HG02852 (cell line): ENCODE data around the gene MFAP1.

Experiments used
- ATAC-seq: cut with Tn5 transposase; IDR thresholded peaks from one replicate; pipeline ENCODE4 v1.9.1; 2021; ENCODE audit warnings: mild to moderate bottlenecking, moderate library complexity; ENCODE audit not compliant: unreplicated experiment

Gene MFAP1

DNA sequence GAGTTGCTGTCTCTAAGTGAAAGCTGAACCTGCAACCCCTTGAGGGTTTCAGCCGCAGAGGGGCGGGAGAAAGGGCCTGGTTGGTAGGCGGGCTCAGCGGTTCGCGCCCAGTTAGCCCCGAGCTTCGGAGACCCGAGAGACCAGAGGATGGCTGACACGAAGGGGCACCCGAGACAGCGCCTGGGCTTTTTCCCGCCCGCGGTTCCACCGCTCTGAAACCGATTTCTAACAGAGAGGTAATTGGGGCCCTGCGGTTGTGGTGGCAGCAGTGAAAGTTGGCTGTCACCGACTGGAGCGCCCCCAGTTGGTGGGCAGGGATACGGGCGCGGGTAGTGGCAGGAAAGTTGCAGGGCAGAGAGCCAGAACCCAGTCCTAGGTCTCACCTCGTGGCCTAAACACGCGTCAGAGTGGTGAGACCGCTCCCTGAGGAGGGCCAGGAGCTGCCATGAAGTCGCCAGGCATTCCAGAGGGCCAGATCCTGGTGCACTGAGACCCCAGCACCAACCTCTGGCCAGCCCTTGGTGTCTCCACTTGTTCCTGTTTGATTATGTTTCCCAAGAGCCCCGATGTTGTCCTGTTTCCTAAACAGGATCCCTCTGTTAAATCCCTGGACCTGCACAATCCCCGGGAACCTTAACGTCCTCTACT, 47.1 kb downstream of the MFAP1 start:
- peak; percentile 61 for ATAC-seq

DNA sequence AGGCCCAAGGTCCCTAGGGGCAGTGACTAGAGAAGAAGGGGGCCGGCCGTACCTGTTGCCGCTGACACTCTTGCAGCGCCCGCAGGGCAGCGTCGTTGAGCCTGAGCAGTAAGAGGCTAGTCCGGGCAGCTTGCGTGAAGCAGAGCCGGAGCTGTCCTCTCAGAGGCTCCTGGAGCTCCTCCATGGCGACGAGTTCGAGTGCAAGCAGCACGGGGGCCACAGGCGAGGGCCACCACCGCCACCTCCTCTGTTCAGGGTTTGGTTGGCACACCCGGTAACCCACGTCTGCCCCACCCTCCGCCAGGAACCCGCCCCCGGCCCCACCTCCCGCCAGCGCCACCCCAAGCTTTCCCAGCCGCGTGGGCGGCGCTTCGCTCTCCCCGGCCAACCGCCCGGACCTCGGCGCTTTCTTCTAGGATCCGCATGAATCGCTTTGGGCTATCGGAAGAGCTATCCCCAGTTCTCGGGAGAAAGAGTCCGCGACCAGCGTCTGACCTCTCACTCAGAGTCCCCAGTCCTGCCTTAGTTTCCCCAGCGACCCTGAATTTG, 47.7 kb downstream of the MFAP1 start, which contains the start of gene ELL3:
TSS of gene ELL3 (minus strand) at position 249 of the 549 bp plus-strand sequence. CDS start at position 184, 65 bp downstream.
- ATAC-seq = peak; percentile 33

DNA sequence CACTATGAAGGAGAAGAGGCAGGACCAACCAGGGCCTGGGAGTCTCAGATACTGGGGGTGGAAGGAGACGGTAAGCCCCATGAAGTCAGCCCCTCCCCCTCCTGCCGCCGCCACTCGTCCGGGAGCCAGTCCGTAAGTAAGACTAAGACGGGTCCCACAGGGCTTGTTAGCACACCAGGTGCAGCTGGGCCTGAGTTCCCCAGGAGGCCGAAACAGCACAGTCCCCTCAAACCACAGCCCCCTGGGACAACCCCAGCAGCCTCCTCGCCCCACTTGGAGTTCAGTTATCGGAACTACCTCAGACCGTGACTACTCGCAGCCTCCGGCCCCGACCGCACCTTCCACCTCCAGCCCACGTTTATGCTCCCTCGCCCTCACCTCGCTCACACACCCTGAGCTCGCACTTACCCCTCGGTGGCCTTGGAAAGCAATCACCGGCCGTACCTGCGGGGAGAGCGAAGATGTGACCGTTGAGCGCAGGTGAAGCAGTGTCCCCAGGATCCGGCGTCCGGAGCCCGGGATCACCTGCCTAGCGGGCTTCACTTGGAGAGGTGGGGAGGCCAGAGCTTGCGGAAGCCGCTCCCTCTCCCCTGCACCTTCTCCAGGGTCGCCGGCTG, 48.3 kb downstream of the MFAP1 start:
- ATAC-seq = peak; percentile 67

DNA sequence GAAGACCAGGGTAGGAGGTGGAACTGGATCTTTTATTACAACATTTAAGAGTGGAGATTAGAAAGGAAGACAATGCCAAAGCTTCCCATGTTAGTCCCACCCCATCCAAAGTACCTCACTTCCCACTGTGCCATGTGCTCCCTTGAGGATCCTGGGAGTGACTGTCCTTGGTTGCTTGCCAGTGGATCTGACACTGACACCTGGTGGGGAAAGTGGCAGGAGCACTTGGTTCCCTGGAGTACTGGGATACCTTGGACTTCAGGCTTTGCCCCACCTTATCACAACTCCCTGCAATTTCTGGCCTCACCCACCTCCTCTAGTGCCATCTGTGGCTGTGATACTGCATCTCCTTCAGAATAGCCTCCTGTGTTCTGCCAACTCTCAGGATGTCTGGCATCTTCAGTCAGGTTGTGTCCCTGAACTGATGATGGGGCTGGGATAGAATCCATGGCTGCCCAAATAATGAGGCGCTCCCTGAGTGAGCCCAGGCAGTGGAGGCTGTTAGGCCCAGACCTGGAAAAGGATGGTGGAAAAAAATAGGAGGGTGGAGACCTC, 49.0 kb downstream of the MFAP1 start:
- no peak for ATAC-seq

DNA sequence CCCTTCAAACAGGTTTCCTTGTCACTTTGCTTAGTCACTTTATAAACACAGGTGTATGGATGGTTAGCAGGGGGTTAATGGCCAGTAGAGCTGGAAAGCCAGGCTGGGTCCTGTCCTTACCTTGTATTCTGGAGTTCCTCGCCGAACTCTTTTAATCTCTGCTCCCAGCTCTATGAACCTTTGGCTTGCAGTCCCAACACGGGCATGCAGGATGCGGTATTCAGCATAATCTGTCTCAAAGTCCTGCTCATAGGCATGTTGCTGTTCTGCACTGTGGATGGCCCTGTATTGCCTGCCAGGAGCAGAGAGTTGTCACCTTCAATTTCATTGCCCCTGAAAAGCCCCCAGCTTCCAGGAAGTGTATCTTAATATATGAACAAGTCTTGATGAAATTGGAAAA, 50.4 kb downstream of the MFAP1 start:
- ATAC-seq = no peak

DNA sequence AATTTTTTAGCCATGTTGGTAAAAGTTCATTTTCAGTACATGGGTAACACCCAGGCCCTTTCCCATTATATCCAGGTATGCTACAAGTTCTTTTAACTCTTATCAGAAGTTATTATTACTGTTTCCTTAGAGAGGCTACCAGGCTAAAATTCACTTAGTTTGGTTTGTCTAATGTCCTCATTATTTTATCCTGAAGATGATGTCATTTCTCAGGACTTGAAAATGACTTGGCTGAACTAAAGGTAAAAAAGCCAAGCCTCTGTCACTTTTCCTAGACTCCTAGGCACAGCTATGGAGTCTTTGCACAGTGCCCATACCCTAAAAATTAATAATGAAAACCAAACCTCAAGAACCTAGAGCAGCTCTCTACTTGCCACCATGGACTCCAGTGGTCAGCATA, 51.9 kb downstream of the MFAP1 start:
- ATAC-seq = no peak

DNA sequence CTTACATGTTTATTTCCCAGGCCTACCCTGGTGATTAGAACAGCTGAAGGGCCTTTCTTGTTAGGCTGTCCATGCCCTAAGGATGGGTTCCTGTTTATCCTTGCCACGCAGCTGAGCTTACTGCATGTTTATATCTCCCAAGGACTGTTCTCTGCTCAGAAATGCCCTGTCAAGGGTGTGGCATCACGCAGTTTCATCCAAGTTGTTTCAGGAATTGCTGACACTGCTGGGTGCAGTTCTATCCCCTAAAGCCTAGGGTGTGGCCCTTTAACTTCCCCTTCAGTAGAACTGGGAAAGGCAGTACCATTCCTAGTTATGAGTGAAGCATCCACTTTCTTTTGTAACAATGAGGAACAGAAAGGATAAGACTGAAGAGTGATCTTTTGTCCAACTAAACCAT, 52.7 kb downstream of the MFAP1 start:
- no peak for ATAC-seq

DNA sequence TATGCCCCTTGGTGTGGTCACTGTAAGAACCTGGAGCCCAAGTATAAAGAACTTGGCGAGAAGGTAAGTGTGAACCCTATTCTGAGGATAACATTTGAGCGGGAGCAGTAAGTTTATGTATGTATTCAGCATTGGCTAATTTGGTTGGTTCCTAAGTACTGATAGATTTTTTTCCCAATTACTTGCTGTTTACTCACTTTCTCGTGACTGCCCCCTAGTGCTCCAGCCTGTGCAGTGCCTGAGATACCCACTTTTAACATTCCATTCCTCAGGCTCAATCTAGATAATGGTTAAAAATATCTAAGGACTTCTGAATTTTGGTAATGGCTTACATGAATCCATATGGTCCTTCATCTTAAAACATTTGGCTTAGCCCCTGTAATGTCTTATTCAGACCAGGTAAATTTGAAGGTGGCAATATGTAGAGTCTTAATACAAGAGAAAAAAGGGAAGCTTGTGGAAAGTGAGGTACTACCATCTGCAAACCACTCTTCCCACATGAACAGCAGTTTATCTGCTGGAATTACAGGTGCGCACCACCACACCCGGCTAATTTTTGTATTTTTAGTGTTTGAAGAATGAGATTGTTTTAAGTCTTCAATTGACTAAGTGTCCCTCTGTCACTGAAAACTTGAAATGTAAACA, 54.8 kb downstream of the MFAP1 start:
- ATAC-seq = no peak

DNA sequence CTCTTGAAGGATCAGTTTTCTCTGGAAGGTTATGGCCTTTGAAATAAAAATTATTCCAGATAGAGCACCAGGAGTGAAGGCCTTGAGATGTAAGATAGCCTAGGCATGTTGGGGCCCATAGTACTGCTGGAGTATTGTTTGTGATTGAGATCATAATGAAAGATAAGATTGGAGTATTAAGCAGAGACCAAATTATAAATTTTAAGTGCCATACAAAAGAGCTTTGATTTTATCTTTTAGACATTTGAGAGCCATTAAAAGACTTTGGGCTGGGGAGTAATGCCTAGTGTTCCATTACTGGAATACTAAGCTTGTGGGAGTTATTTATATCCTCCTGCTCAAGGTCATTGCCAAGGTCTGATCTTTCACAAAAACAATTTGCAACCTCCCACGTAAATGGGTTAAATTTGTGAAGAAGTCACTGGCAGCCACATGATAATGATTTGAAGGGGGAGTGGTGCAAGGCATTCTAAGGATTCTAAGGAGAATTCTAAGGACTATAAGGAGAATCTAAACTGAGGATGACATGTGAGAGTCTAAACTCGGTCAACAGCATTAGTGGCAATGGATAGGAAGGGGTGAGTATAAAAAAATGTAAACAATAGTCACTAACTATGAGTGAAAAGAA, 60.6 kb downstream of the MFAP1 start:
- ATAC-seq = no peak

DNA sequence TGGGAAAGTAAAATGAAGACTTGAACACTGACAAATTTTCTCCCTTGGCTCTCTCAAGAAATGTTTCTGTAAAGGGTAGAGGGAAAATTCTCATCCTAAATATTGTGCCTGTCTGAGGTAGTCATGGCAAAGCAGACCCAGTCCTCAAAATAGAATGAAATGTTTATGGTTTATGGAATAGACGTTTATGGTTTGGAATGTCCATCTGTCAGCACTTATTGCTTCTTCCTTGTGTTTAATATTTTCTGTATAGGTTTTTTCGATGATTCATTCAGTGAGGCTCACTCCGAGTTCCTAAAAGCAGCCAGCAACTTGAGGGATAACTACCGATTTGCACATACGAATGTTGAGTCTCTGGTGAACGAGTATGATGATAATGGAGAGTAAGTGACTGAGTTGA, 61.7 kb downstream of the MFAP1 start:
- no peak for ATAC-seq
